Central memory CD8-positive, alpha-beta T cell (primary cell): Measurements from ENCODE around the gene CDH2.

ENCODE experiments used
- ATAC-seq: fragments of 150-1000 bp; cut with Tn5 transposase; replicated peaks from 2 replicates; pipeline ENCODE4 v1.10.0; 2022; ENCODE audit warnings: mild to moderate bottlenecking, moderate FRiP score, moderate number of reproducible peaks; ENCODE audit not compliant: poor library complexity, severe bottlenecking; ENCODE audit errors: extremely low read depth
- DNase-seq, 2 donors: peaks; one replicate each; pipeline ENCODE4 v3.0.0; 2021; ENCODE audit warnings: low spot score in 2 of 2
- H3K27ac Mint-ChIP-seq: one replicate; pipeline ENCODE4 v1.8.0; 2022; ENCODE audit warnings: low read depth, mild to moderate bottlenecking, moderate library complexity, mixed read lengths
- H3K27me3 Mint-ChIP-seq: one replicate; pipeline ENCODE4 v1.8.0; 2022; ENCODE audit warnings: mixed read lengths
- H3K36me3 Mint-ChIP-seq: one replicate; pipeline ENCODE4 v1.8.0; 2022; ENCODE audit warnings: mild to moderate bottlenecking, moderate library complexity, mixed read lengths; ENCODE audit not compliant: insufficient read depth
- H3K4me1 Mint-ChIP-seq: one replicate; pipeline ENCODE4 v1.8.0; 2022; ENCODE audit warnings: mixed read lengths
- H3K4me3 Mint-ChIP-seq: one replicate; pipeline ENCODE4 v1.8.0; 2022; ENCODE audit warnings: mild to moderate bottlenecking, moderate library complexity, mixed read lengths
- H3K9me3 Mint-ChIP-seq: one replicate; pipeline ENCODE4 v1.8.0; 2022; ENCODE audit warnings: mixed read lengths

Gene CDH2

GRCh38 chr18:27969206-27969605 is 207.7 kb downstream of the CDH2 start:
- Mint-ChIP-seq H3K4me3 (no peak overlapping the region), H3K27me3 (no peaks in the 10 kb centered on the region), H3K27ac (no peak overlapping the region), H3K4me1 (no peaks in the 10 kb centered on the region), H3K9me3 (peaks cover 17% of the 10 kb centered on the region), H3K36me3 (peaks cover 2% of the 10 kb centered on the region)
- ATAC-seq (no peak), DNase-seq (no peak)

GRCh38 chr18:27967913-27968824 is 208.8 kb downstream of the CDH2 start:
- Mint-ChIP-seq H3K36me3 (peaks cover 2% of the 10 kb centered on the region), H3K4me1 (no peaks in the 10 kb centered on the region), H3K27ac (no peak overlapping the region), H3K4me3 (no peak overlapping the region), H3K27me3 (no peaks in the 10 kb centered on the region), H3K9me3 (peaks cover 17% of the 10 kb centered on the region)
- ATAC-seq (no peak), DNase-seq (no peak)

GRCh38 chr18:27966881-27967280 is 210.0 kb downstream of the CDH2 start:
- H3K27ac Mint-ChIP-seq, result no peak overlapping the region

DNA sequence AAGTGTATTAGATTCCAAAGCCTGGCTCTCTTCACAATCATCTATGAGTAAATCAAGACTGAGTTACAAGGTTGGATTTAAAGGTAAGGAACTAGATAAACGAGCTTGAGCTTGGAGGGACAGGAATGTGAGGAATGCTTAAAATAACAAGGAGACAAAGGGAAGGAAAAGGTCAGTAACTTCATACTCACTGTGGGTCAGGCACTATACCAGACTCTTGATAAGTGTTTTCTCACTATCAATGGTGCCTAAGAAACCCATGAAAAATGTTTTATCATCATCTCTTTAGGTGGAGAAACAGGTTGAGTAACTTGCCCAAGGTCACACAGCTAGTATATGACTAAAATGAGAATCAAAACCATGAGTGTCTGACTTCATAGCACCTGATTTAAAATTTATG is 212.1 kb downstream of the CDH2 start:
- no peak overlapping the region for H3K27ac Mint-ChIP-seq
- no peak overlapping the region for H3K4me3 Mint-ChIP-seq
- H3K36me3 Mint-ChIP-seq, result peaks cover 2% of the 10 kb centered on the region
- DNase-seq, result no peak
- H3K4me1 Mint-ChIP-seq, result no peaks in the 10 kb centered on the region
- H3K27me3 Mint-ChIP-seq, result no peaks in the 10 kb centered on the region
- H3K9me3 Mint-ChIP-seq, result peaks cover 19% of the 10 kb centered on the region
- no peak for ATAC-seq

More at GRCh38 chr18:27966881-27967280, 210.0 kb downstream of the CDH2 start:
- Mint-ChIP-seq H3K36me3 (peaks cover 2% of the 10 kb centered on the region), H3K4me1 (no peaks in the 10 kb centered on the region), H3K27me3 (no peaks in the 10 kb centered on the region), H3K4me3 (no peak overlapping the region), H3K9me3 (peaks cover 9% of the 10 kb centered on the region)
- ATAC-seq, result no peak
- DNase-seq, result no peak

GRCh38 chr18:27959101-27959500 is 217.8 kb downstream of the CDH2 start:
- DNase-seq (no peak), ATAC-seq (no peak)
- no peak overlapping the region for H3K4me3 Mint-ChIP-seq
- H3K36me3 Mint-ChIP-seq, result no peaks in the 10 kb centered on the region
- H3K9me3 Mint-ChIP-seq, result peaks cover 12% of the 10 kb centered on the region
- no peaks in the 10 kb centered on the region for H3K27me3 Mint-ChIP-seq
- H3K4me1 Mint-ChIP-seq, result no peaks in the 10 kb centered on the region
- no peak overlapping the region for H3K27ac Mint-ChIP-seq

- H3K27ac Mint-ChIP-seq, result no peak overlapping the region
- no peak for DNase-seq
- H3K27me3 Mint-ChIP-seq, result no peaks in the 10 kb centered on the region
- peaks cover 12% of the 10 kb centered on the region for H3K9me3 Mint-ChIP-seq
- no peak overlapping the region for H3K4me3 Mint-ChIP-seq
- no peaks in the 10 kb centered on the region for H3K36me3 Mint-ChIP-seq
- no peak for ATAC-seq
- H3K4me1 Mint-ChIP-seq, result no peaks in the 10 kb centered on the region
Measured at GRCh38 chr18:27956001-27956640, 220.8 kb downstream of the CDH2 start.

GRCh38 chr18:27954226-27954625 is 222.7 kb downstream of the CDH2 start:
- Mint-ChIP-seq H3K4me3 (no peak overlapping the region), H3K36me3 (no peaks in the 10 kb centered on the region), H3K4me1 (no peaks in the 10 kb centered on the region), H3K27ac (no peak overlapping the region), H3K9me3 (no peaks in the 10 kb centered on the region), H3K27me3 (no peaks in the 10 kb centered on the region)
- no peak for ATAC-seq
- no peak for DNase-seq

DNA sequence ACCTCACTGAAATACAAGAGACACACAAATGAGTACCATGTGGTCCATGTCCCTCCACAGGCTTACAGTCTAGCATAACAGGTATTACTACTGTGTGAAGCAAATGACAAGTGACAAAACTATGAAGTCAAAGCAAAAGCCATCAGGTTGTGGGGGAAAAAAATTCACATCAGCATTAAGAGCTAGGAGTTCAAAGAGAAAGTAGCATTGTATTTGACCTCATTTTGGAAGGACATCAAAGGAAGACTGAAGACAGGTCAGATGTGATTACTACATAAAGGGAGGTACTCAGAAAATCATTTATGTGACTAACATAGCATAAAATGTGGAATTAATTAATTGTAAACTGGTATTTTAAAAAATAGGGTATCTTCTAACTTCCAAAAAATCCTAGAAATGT is 224.2 kb downstream of the CDH2 start:
- H3K27me3 Mint-ChIP-seq, result no peaks in the 10 kb centered on the region
- no peaks in the 10 kb centered on the region for H3K36me3 Mint-ChIP-seq
- no peaks in the 10 kb centered on the region for H3K9me3 Mint-ChIP-seq
- no peak overlapping the region for H3K4me3 Mint-ChIP-seq
- no peak overlapping the region for H3K27ac Mint-ChIP-seq
- DNase-seq, result no peak
- no peak for ATAC-seq
- no peaks in the 10 kb centered on the region for H3K4me1 Mint-ChIP-seq

GRCh38 chr18:27950648-27951228 is 226.2 kb downstream of the CDH2 start:
- Mint-ChIP-seq H3K27ac (no peak overlapping the region), H3K4me3 (no peak overlapping the region)

GRCh38 chr18:27948986-27949385 is 227.9 kb downstream of the CDH2 start:
- ATAC-seq, result no peak
- H3K36me3 Mint-ChIP-seq, result no peaks in the 10 kb centered on the region
- H3K4me3 Mint-ChIP-seq, result no peak overlapping the region

More at GRCh38 chr18:27950648-27951228, 226.2 kb downstream of the CDH2 start:
- H3K27me3 Mint-ChIP-seq, result no peaks in the 10 kb centered on the region
- no peaks in the 10 kb centered on the region for H3K36me3 Mint-ChIP-seq
- no peaks in the 10 kb centered on the region for H3K4me1 Mint-ChIP-seq
- no peak for DNase-seq
- no peaks in the 10 kb centered on the region for H3K9me3 Mint-ChIP-seq
- no peak for ATAC-seq

GRCh38 chr18:27942706-27943105 is 234.2 kb downstream of the CDH2 start:
- no peaks in the 10 kb centered on the region for H3K27me3 Mint-ChIP-seq
- ATAC-seq (no peak), DNase-seq (no peak)
- no peaks in the 10 kb centered on the region for H3K36me3 Mint-ChIP-seq
- H3K27ac Mint-ChIP-seq, result no peak overlapping the region
- no peak overlapping the region for H3K4me3 Mint-ChIP-seq
- H3K9me3 Mint-ChIP-seq, result peaks cover 15% of the 10 kb centered on the region
- H3K4me1 Mint-ChIP-seq, result no peaks in the 10 kb centered on the region

More at GRCh38 chr18:27948986-27949385, 227.9 kb downstream of the CDH2 start:
- H3K27me3 Mint-ChIP-seq, result no peaks in the 10 kb centered on the region
- no peak for DNase-seq
- no peaks in the 10 kb centered on the region for H3K4me1 Mint-ChIP-seq
- H3K27ac Mint-ChIP-seq, result no peak overlapping the region
- H3K9me3 Mint-ChIP-seq, result no peaks in the 10 kb centered on the region

DNA sequence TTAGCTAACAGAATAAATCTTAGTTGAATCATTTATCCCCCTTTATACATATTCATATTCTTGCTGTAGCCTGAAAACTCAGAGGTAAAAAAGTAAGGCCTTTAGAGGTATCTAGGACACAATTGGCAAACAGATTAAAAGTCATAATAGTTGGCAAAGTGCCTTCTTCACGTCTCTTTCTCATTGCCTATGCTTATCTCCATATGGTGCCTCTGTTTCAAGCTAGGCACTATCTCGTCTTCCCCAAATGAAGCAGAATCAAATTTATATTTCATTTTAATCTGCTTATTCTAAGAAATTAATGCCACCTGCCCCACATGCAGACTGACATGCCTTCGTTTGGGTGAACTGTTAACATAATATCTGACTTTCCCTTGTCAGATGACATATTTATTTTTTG is 245.4 kb downstream of the CDH2 start:
- ATAC-seq, result no peak
- Mint-ChIP-seq H3K4me3 (no peak overlapping the region), H3K27me3 (no peaks in the 10 kb centered on the region), H3K4me1 (no peaks in the 10 kb centered on the region), H3K27ac (no peak overlapping the region), H3K9me3 (peaks cover 29% of the 10 kb centered on the region), H3K36me3 (no peaks in the 10 kb centered on the region)
- DNase-seq, result no peak

DNA sequence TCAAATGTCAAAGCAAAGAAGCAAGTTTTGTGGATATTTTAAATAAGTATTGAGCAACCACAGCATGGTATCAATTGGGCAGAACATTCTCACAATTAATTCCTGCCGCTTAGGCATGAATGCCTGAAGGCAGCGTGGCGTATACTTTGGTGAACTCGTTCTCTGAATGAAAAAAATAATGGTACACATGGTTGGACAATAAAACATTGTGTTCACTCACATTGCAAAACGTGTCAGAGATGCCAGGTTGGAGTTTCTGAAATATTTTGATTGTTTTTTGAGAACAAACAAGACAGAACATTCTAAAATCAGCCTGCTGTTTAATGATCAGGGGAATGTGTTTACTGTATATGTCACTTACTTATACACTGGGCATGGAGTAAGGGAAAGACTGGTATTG is 254.2 kb downstream of the CDH2 start:
- H3K4me3 Mint-ChIP-seq, result no peak overlapping the region
- peaks cover 13% of the 10 kb centered on the region for H3K9me3 Mint-ChIP-seq
- H3K4me1 Mint-ChIP-seq, result no peaks in the 10 kb centered on the region
- ATAC-seq (no peak), DNase-seq (no peak)
- no peaks in the 10 kb centered on the region for H3K27me3 Mint-ChIP-seq
- no peaks in the 10 kb centered on the region for H3K36me3 Mint-ChIP-seq
- H3K27ac Mint-ChIP-seq, result no peak overlapping the region
